GM21381 (cell line): ENCODE data around the gene NDUFS1.

Source experiments
- ATAC-seq: cut with Tn5 transposase; IDR thresholded peaks from one replicate; pipeline ENCODE4 v1.9.1; 2021; ENCODE audit warnings: mild to moderate bottlenecking, moderate library complexity; ENCODE audit not compliant: unreplicated experiment

The NDUFS1 gene

DNA sequence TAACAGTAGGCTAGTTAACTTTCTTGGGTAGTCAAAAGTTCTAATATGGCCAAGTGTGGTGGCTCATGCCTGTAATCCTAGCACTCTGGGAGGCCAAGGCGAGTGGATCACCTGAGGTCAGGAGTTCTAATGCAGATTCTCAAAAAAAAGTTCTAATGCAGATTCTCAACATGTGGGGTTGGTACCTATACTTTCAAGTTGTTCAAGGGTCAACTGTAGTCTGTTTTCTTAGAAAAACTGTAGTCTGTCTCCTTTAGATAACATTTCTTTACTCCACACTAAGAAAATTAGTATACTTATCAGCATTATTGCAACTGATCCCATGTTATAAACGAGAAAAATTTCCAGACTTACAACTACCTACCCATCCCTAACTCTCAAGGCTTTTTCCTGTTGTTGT lies 89.8 kb downstream of the NDUFS1 start:
- ATAC-seq, result no peak

DNA sequence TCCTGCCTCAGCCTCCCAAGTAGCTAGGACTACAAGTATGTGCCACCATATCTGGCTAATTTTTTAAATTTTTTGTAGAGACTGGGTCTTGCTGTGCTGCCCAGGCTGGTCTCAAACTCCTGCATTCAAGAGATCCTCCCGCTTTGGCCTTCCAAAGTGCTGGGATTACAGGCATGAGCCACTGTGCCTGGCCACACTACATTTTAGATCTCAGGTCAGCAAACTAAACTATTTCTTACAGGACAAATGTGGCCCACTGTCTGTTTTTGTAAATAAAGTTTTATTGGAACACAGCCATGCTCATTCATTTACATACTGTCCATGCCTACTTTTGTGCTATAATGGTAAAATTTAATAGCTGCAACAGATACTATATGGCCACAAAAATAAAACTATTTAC lies 91.0 kb downstream of the NDUFS1 start:
- no peak for ATAC-seq
